ENCODE measurements around the gene DIPK1A. TPM values are rescaled to one million over a fixed set of nuclear protein-coding genes. Genes with fewer than 3 reads are reported as not detected.
A peak's percentile ranks its signal among the peaks of the same experiment; 100 is the strongest.

DIPK1A gene
- total and polyA plus RNA-seq, 4 donors, result 12.3 to 48.8 (median 39.6) TPM

DNA sequence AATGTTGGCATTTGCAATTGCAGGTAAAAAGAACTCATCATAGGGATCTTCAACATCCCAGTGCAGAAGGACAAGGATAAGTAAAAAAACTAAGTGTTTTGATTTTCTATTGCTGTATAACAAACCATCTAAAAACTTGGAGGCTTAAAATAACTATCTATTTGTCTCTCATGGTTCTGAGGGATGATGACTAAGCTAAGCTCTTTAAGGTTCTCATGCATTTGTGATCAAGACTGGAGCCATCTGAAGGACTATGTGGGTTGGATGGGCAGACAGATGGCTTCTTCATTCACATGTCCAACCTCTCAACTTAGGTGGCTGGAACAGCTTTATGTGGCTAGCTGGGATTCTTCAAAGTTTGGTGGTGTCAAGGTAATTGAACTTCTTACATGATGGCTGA is 78.0 kb downstream of the DIPK1A start:
- no peak for DNase-seq (ENCODE audit: low read depth in 4 of 6, low spot score in 6 of 6)

DNA sequence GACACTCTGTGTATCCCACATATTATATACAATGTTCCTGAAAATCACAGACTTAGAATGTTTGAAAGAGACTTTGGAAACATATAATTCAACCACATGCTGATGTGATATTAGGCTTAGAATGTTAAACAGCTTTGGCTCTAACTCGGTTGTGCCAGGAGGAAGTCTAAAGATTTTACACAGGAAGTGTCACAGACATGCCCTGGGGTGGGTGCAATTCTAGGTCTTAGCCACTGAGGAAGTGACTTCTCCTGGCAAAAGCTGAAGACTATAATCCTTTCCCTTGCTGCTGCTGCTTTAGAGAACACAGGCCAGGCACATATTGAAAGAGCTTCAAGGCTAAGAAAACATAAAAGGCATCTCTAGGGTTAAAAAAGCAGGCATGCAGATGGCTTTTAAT is 78.4 kb downstream of the DIPK1A start:
- H3K9me3 ChIP-seq (ENCODE audit: control insufficient read depth, insufficient read depth, low read length), result no peaks in the 10 kb centered on the region
- no peak overlapping the region for H3K27ac ChIP-seq (ENCODE audit: low read depth, low read length)
- H3K4me3 ChIP-seq (ENCODE audit: low read depth, low read length), result no peak overlapping the region
- no peak for DNase-seq (ENCODE audit: low read depth in 4 of 6, low spot score in 6 of 6)
- H3K27me3 ChIP-seq (ENCODE audit: control insufficient read depth, insufficient read depth, low read length), result no peaks in the 10 kb centered on the region
- WGBS (ENCODE audit: insufficient coverage), result 38% methylated on average over 1 of the region's 1 CpG
- no peaks in the 10 kb centered on the region for H3K36me3 ChIP-seq (ENCODE audit: control insufficient read depth, insufficient read depth, low read length)
- no peaks in the 10 kb centered on the region for H3K4me1 ChIP-seq (ENCODE audit: control insufficient read depth, insufficient read depth, low read length)

More for the DNA sequence above, 78.0 kb downstream of the DIPK1A start:
- Histone ChIP-seq H3K36me3 (ENCODE audit: control insufficient read depth, insufficient read depth, low read length) (no peaks in the 10 kb centered on the region), H3K9me3 (ENCODE audit: control insufficient read depth, insufficient read depth, low read length) (no peaks in the 10 kb centered on the region), H3K4me1 (ENCODE audit: control insufficient read depth, insufficient read depth, low read length) (no peaks in the 10 kb centered on the region), H3K27ac (ENCODE audit: low read depth, low read length) (no peak overlapping the region), H3K4me3 (ENCODE audit: low read depth, low read length) (no peak overlapping the region), H3K27me3 (ENCODE audit: control insufficient read depth, insufficient read depth, low read length) (no peaks in the 10 kb centered on the region)

DNA sequence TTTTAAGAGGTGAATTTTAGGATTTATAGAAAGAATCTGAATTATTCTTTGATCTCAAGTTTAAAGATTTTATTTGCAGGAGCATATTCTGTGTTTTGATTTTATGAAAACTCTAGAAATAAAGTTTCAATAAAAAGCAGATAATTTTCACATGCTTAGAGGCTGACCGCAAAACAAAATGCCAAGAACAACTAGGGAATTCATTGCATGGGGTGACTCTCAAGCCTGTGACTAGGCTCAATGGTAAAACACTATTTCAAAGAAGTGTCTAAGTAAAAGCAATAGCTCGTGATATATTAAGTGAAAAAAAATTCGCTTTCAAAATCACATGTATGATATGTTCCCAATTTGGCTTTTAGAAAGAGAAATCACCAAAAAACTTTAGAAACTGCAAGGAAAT is 79.9 kb downstream of the DIPK1A start:
- no CpG with 5 or more reads among the region's 3 CpGs for WGBS (ENCODE audit: insufficient coverage)
- H3K9me3 ChIP-seq (ENCODE audit: control insufficient read depth, insufficient read depth, low read length), result no peaks in the 10 kb centered on the region
- no peak overlapping the region for H3K27ac ChIP-seq (ENCODE audit: low read depth, low read length)
- no peaks in the 10 kb centered on the region for H3K27me3 ChIP-seq (ENCODE audit: control insufficient read depth, insufficient read depth, low read length)
- H3K4me3 ChIP-seq (ENCODE audit: low read depth, low read length), result no peak overlapping the region
- no peak for DNase-seq (ENCODE audit: low read depth in 4 of 6, low spot score in 6 of 6)
- H3K4me1 ChIP-seq (ENCODE audit: control insufficient read depth, insufficient read depth, low read length), result no peaks in the 10 kb centered on the region
- H3K36me3 ChIP-seq (ENCODE audit: control insufficient read depth, insufficient read depth, low read length), result no peaks in the 10 kb centered on the region

DNA sequence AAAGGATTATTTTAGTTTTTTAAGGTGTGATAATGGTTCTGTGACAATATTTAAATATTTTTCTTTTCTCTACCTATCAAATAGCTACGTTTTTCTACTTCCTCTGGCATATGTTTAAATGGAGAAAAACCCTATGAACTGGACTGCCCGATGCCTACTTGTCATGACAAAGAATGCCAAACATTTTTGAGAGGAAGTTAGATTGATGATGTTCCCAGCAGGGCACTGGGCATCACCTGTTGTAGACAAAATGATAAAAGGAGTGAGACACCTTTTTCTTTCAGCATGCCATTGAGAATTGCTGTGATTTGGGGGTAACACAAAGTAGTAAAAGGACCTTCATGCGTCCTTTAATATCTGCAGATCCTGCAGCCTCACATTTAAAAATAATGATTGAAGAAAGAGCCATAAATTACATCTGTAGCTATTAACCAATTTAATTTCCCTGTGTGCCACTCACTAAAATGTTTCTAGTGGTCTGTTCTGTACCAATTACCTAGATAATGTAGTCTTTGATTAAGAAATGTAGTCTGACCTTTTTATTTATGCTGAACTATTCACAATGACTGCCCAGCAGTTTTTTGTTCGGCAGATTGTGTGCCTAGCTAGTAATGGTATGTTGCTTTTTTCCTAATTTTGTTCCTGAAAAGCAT is 81.8 kb downstream of the DIPK1A start:
- no CpG with 5 or more reads among the region's 4 CpGs for WGBS (ENCODE audit: insufficient coverage)
- Histone ChIP-seq H3K36me3 (ENCODE audit: control insufficient read depth, insufficient read depth, low read length) (peaks cover 3% of the 10 kb centered on the region), H3K27me3 (ENCODE audit: control insufficient read depth, insufficient read depth, low read length) (no peaks in the 10 kb centered on the region), H3K9me3 (ENCODE audit: control insufficient read depth, insufficient read depth, low read length) (no peaks in the 10 kb centered on the region), H3K4me3 (ENCODE audit: low read depth, low read length) (no peak overlapping the region), H3K27ac (ENCODE audit: low read depth, low read length) (no peak overlapping the region), H3K4me1 (ENCODE audit: control insufficient read depth, insufficient read depth, low read length) (no peaks in the 10 kb centered on the region)
- DNase-seq (ENCODE audit: low read depth in 4 of 6, low spot score in 6 of 6), result peak in 1 of 6 donors; percentile 19

DNA sequence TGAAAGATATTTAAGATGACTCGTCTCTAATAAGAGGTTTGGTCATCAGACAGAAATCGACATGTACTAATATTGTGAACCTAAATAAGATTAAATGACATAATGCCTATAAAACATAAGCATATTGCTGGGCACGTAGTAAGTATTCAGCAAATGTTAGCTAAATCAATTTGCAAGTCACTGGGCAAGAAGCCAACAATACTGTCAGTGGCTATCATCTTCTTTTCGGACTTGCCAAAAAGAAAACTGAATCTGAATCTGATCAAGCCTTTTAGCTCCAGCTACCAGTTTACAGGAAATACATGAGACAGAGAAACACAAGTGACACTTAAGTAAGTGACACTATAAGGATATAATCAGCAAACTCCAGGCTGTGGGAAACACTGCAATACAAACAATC is 83.5 kb downstream of the DIPK1A start:
- Histone ChIP-seq H3K9me3 (ENCODE audit: control insufficient read depth, insufficient read depth, low read length) (no peaks in the 10 kb centered on the region), H3K4me3 (ENCODE audit: low read depth, low read length) (no peak overlapping the region), H3K27me3 (ENCODE audit: control insufficient read depth, insufficient read depth, low read length) (no peaks in the 10 kb centered on the region), H3K4me1 (ENCODE audit: control insufficient read depth, insufficient read depth, low read length) (peaks cover 4% of the 10 kb centered on the region), H3K27ac (ENCODE audit: low read depth, low read length) (no peak overlapping the region), H3K36me3 (ENCODE audit: control insufficient read depth, insufficient read depth, low read length) (peaks cover 3% of the 10 kb centered on the region)
- 0% methylated on average over 1 of the region's 4 CpGs for WGBS (ENCODE audit: insufficient coverage)
- DNase-seq (ENCODE audit: low read depth in 4 of 6, low spot score in 6 of 6), result peak in 2 of 6 donors; percentile 27 to 45

DNA sequence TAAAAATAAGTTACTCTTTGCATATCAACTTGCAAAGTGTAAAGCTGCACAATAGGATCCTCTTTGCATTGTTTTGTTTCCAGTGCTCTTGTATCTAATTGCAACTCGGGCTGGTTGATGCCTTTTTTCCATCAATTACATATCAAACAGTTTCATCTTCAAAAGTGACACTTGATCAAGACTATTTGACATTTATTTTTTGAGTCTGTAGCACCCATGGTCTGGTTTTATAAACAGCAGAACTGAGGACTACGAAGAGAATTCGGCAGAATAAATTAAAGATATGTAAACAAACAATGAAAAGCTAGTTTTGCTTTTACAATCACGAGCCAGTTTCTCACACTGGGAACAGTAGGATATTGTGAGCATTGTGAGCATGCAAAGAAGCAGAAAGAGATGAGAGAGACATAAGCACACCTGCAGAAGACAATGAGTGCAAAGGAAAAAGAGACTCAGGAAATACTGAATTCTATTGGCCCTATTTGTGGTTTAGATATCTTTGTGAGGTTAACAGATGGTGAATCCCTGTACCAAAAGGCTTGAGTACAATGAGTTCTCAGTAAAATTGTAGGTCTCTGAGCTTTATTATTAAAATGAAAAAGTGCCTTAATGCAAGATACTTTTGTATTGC is 84.1 kb downstream of the DIPK1A start:
- peaks cover 3% of the 10 kb centered on the region for H3K36me3 ChIP-seq (ENCODE audit: control insufficient read depth, insufficient read depth, low read length)
- peak in 2 of 6 donors; percentile 18 to 33 for DNase-seq (ENCODE audit: low read depth in 4 of 6, low spot score in 6 of 6)
- no peaks in the 10 kb centered on the region for H3K27me3 ChIP-seq (ENCODE audit: control insufficient read depth, insufficient read depth, low read length)
- 57% methylated on average over 1 of the region's 4 CpGs for WGBS (ENCODE audit: insufficient coverage)
- no peak overlapping the region for H3K4me3 ChIP-seq (ENCODE audit: low read depth, low read length)
- H3K9me3 ChIP-seq (ENCODE audit: control insufficient read depth, insufficient read depth, low read length), result peaks cover 3% of the 10 kb centered on the region
- H3K4me1 ChIP-seq (ENCODE audit: control insufficient read depth, insufficient read depth, low read length), result peaks cover 4% of the 10 kb centered on the region
- H3K27ac ChIP-seq (ENCODE audit: low read depth, low read length), result no peak overlapping the region

DNA sequence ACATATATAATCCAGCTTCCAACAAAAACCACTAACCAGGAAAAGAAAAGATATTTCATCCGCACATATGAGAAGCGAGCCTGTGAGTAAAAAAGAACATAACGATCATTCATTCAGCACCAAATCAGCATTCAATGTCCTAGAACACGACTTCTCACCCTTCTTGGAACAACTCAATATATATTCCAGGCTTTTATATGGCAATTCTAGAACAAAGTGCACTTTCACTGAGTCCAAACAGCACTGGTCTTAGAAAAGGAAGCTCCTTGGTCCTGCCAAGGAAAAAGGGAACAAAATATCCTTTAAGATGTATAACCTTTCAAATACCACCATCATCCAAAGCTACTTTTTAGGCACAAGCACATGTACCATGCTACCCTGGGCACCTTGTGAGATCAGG is 84.9 kb downstream of the DIPK1A start:
- peak overlapping the region; percentile 52 for H3K27ac ChIP-seq (ENCODE audit: low read depth, low read length)
- H3K4me3 ChIP-seq (ENCODE audit: low read depth, low read length), result no peak overlapping the region
- H3K4me1 ChIP-seq (ENCODE audit: control insufficient read depth, insufficient read depth, low read length), result peaks cover 4% of the 10 kb centered on the region
- H3K36me3 ChIP-seq (ENCODE audit: control insufficient read depth, insufficient read depth, low read length), result peaks cover 3% of the 10 kb centered on the region
- peaks cover 3% of the 10 kb centered on the region for H3K9me3 ChIP-seq (ENCODE audit: control insufficient read depth, insufficient read depth, low read length)
- H3K27me3 ChIP-seq (ENCODE audit: control insufficient read depth, insufficient read depth, low read length), result no peaks in the 10 kb centered on the region
- WGBS (ENCODE audit: insufficient coverage), result 51% methylated on average over 4 of the region's 4 CpGs
- peak in 2 of 6 donors; percentile 27 to 33 for DNase-seq (ENCODE audit: low read depth in 4 of 6, low spot score in 6 of 6)

DNA sequence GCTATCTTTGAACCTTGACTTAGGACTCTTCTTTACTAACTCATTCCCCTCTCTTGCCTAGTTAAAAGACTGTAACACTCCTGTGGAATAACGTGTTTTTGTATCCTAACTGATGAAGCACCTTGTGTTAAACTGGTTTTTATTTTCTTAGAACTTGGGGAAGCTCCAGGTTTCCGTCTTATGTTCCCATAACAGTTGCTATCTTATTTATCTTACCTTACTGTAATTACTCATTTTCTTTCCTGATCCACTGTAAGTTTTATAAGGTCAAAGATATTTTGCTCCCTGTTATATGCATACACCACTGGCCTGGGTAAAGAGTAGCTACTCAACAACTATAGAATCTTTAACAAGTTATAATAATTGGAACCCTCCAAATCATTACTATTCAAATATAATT is 86.3 kb downstream of the DIPK1A start:
- peaks cover 3% of the 10 kb centered on the region for H3K36me3 ChIP-seq (ENCODE audit: control insufficient read depth, insufficient read depth, low read length)
- no peak for DNase-seq (ENCODE audit: low read depth in 4 of 6, low spot score in 6 of 6)
- no peak overlapping the region for H3K4me3 ChIP-seq (ENCODE audit: low read depth, low read length)
- no peaks in the 10 kb centered on the region for H3K27me3 ChIP-seq (ENCODE audit: control insufficient read depth, insufficient read depth, low read length)
- no peak overlapping the region for H3K27ac ChIP-seq (ENCODE audit: low read depth, low read length)
- no CpG with 5 or more reads among the region's 2 CpGs for WGBS (ENCODE audit: insufficient coverage)
- H3K9me3 ChIP-seq (ENCODE audit: control insufficient read depth, insufficient read depth, low read length), result peaks cover 3% of the 10 kb centered on the region
- H3K4me1 ChIP-seq (ENCODE audit: control insufficient read depth, insufficient read depth, low read length), result peaks cover 4% of the 10 kb centered on the region

DNA sequence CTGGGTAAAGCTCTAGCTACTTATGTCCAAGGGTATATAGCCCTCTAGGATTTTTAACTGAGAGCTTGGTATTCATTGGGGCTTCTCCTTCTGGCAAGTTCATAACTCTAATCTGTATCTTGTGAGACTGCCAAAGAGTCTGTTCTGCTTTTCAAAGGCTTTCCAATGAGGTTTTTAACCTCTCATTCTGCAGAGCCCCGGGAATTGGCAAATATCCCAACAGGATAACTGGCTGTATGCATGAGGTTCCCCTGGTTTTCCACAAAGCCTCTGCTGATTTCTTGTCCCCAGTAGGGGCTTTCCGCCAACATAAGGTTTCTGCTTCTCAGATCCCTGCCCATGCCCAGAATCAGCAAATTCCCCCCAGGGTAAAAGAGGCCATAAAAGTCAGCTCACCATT is 88.5 kb downstream of the DIPK1A start:
- Histone ChIP-seq H3K4me3 (ENCODE audit: low read depth, low read length) (no peak overlapping the region), H3K9me3 (ENCODE audit: control insufficient read depth, insufficient read depth, low read length) (peaks cover 3% of the 10 kb centered on the region), H3K36me3 (ENCODE audit: control insufficient read depth, insufficient read depth, low read length) (peaks cover 3% of the 10 kb centered on the region), H3K4me1 (ENCODE audit: control insufficient read depth, insufficient read depth, low read length) (peaks cover 4% of the 10 kb centered on the region), H3K27me3 (ENCODE audit: control insufficient read depth, insufficient read depth, low read length) (no peaks in the 10 kb centered on the region), H3K27ac (ENCODE audit: low read depth, low read length) (no peak overlapping the region)
- DNase-seq (ENCODE audit: low read depth in 4 of 6, low spot score in 6 of 6), result peak in 5 of 6 donors; percentile 54 to 88 (median 73)
- WGBS (ENCODE audit: insufficient coverage), result 33% methylated on average over 2 of the region's 2 CpGs

DNA sequence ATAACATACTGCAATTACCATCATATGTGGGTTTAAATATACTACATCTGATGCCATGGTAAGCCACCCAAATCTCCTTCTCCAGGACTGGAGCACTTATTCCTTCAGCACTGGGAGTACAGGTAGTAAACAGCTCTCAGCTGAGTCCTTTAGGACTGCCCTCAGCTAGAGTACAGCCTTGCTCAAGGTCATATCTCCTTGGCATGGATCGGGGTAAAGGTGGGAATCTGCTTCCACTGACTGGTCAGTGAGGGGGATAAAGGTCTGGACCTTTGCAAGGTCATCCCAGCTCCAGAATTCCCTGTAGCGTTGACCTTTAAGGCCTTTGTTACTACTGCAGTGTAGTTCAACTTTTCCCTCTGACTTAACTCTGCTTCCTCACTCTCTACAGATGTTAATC is 90.7 kb downstream of the DIPK1A start:
- no peaks in the 10 kb centered on the region for H3K27me3 ChIP-seq (ENCODE audit: control insufficient read depth, insufficient read depth, low read length)
- no peak for DNase-seq (ENCODE audit: low read depth in 4 of 6, low spot score in 6 of 6)
- no peak overlapping the region for H3K4me3 ChIP-seq (ENCODE audit: low read depth, low read length)
- peaks cover 4% of the 10 kb centered on the region for H3K4me1 ChIP-seq (ENCODE audit: control insufficient read depth, insufficient read depth, low read length)
- peaks cover 3% of the 10 kb centered on the region for H3K9me3 ChIP-seq (ENCODE audit: control insufficient read depth, insufficient read depth, low read length)
- no peak overlapping the region for H3K27ac ChIP-seq (ENCODE audit: low read depth, low read length)
- 100% methylated on average over 2 of the region's 2 CpGs for WGBS (ENCODE audit: insufficient coverage)
- peaks cover 3% of the 10 kb centered on the region for H3K36me3 ChIP-seq (ENCODE audit: control insufficient read depth, insufficient read depth, low read length)
